HG03342 (cell line): Measurements from ENCODE around the gene PCIF1.
"Not testable (repeated sequence)": the region's sequence is repeated elsewhere in the genome, so short reads cannot be mapped to it uniquely, and the experiment has no call there.

Source experiments
- ATAC-seq: cut with Tn5 transposase; IDR thresholded peaks from one replicate; pipeline ENCODE4 v1.9.1; 2021; ENCODE audit warnings: mild to moderate bottlenecking, moderate library complexity; ENCODE audit not compliant: unreplicated experiment

Gene PCIF1

DNA sequence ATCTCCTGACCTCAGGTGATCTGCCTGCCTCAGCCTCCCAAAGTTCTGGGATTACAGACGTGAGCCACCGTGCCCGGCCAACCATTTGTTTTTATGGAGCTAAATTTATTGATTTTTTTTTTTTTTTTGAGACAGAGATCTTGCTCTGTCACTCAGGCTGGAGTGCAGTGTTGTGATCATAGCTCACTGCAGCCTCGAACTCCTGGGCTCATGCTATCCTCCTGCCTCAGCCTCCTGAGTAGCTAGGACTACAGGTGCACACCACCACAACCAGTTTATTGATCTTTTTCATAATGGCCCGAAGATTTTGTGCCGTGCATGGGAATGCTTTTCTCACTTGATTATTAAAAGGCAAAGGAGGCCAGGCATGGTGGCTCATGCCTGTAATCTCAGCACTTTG is 54.3 kb downstream of the PCIF1 start:
- not testable (repeated sequence) for ATAC-seq

DNA sequence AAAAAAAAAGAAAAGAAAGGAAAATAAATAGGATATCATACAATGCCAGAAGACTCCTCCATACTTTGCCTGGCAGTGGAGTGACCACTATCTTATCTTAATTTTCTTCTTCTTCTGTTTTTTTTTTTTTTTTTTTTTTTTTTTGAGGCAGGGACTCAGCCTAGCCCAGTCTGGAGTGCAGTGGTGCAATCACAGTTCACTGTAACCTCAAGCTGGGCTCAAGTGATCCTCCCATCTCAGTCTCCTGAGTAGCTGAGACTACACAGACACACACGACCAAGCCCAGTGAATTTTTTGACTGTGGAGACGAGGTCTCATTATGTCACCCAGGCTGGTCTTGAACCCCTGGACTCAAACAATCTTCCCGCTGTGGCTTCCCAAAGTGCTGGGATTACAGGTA is 57.1 kb downstream of the PCIF1 start:
- ATAC-seq = no peak

DNA sequence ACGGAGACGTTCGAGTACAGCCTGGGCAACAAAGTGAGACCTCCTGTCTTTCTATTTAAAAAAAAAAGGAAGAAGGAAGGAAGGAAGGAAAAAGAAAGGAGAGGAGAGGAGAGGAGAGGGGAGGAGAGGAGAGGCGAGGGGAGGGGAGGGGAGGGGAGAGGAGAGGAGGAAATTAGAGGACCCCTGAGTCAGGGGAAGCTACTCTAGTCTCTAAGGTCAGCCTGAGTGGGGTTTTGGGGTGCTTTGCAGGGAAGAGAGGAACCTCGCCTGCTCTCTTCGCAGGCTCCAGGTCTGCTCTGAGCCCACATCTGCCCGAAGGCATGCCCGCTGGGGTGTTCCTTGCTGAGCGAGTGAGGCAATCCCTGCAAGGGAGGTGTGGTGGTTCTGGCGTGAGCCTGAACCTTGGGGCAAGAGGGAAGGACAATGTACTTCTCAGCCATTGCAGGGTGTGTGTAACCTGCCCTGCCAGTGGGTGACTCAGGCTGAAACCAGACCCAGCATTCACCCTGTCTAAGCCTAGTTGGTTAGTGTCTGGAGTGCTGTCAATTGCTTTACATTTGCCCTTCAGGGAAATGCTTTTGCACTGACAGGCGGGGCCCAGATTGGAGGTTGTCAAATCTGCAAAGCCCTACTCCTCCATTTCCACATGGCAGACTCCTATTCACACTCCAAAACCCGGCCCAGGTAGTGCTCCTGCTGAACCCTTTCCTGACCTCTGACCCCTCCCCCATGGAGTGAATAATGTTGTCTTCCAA is 58.9 kb downstream of the PCIF1 start:
- ATAC-seq = no peak

DNA sequence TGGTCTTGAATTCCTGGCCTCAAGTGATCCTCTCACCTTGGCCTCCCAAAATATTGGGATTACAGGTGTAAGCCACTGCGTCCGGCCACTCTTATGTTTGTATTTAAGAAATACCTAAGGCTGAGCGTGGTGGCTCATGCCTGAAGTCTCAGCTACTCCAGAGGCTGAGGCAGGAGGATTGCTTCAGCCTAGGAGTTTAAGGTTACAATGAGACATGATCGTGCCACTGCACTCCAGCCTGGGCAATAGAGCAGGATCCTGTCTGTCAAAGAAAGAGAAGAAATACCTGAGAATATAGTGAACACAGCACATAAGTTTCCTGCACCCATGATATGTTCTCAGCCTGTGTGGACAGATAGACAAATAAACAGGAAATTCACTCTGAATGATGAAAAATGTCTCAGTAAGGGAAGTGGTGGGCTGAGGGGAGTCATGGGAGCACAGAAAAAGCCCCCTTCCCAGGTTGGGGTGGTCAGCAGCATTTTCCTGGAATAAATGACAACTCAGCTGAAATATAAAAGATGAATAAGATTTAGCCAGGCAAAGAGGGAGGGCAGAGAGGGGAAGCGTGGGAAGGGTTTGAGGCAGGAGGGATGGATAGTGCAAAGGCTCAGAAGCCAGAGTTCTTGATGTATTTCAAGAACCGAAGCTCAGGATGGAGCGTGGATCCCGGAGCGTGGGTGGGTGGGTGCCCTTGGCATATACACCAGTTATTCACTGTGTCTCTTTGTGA is 60.4 kb downstream of the PCIF1 start:
- ATAC-seq = no peak

DNA sequence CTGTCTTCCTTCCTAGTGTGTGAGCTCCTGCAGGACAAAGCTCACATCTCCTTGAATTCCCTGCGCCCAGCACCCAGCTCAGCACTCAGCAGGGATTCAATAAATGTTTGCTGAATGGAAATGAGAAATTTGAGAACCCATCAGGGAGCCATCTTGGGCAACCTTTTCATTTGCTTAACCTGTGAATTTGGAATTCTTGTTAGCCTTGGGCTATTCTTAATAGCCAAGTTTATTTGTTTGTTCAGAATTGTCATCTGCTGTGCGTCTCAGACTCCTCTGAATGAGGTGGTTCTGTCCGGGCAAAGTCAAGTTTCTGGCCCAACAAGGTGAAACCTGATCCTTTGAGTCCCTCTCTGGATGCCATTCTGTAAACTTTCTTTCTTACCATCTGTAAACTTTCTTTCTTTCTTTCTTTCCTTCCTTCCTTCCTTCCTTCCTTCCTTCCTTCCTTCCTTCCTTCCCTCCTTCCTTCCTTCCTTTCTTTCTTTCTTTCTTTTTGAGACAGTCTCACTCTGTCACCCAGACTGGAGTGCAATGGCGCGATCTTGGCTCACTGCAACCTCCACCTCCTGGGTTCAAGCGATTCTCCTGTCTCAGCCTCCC is 61.1 kb downstream of the PCIF1 start:
- ATAC-seq = not testable (repeated sequence)

DNA sequence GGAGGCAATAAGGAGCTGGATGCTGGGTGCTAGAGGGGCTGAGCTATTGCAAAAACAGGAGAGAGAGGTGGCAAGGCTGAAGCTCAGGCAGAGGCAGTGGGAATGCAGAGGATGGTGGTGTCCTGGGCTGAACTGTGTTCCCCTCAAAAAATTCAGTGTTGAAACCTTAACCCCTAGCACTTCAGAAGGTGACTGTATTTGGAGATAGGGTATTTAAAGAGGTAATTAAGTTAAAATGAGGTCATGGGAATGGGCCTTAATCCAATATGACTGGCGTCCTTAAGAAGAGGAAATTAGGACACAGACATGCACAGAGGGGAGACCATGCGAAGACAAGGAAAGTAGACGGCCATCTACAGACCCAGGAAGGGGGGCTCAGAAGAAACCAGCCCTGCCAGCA is 62.7 kb downstream of the PCIF1 start:
- ATAC-seq = no peak
